OCI-M2 (cell line): ENCODE measurements around the gene TRIM5.

Experiments
- DNase-seq: peaks from one replicate; lab custom pipeline; 2025; ENCODE audit not compliant: unreplicated experiment; lab: John Stamatoyannopoulos, UW

Gene TRIM5

GRCh38 chr11:5626196-5626595, 58.7 kb downstream of the TRIM5 start:
- no peak for DNase-seq

- no peak for DNase-seq
Observed at GRCh38 chr11:5625281-5625680, 59.6 kb downstream of the TRIM5 start.

- peak; percentile 38 for DNase-seq
Observed at GRCh38 chr11:5624489-5625279, 60.2 kb downstream of the TRIM5 start, which contains the start of gene TRIM34. Gene TRIM34, plus strand, starts transcription at chr11:5625001. Its CDS starts 7,331 bp downstream, at chr11:5632332.

- no peak for DNase-seq
Observed at GRCh38 chr11:5622802-5623201, 62.1 kb downstream of the TRIM5 start.

GRCh38 chr11:5621580-5621979, 63.3 kb downstream of the TRIM5 start:
- DNase-seq = no peak

GRCh38 chr11:5620651-5621521, 64.0 kb downstream of the TRIM5 start:
- DNase-seq = no peak

GRCh38 chr11:5618807-5619206, 66.1 kb downstream of the TRIM5 start:
- no peak for DNase-seq
